PFSK-1 (cell line): Measurements from ENCODE around the gene DAAM1.

Experiments used
- FOXP2 ChIP-seq: optimal IDR thresholded peaks from 2 replicates; pipeline ENCODE3; 2011; ENCODE audit warnings: borderline replicate concordance, control low read depth, inconsistent platforms; ENCODE audit not compliant: insufficient read depth; ENCODE audit errors: extremely low read length, extremely low read depth
- POLR2AphosphoS5 ChIP-seq: IDR thresholded peaks from 2 replicates; pipeline ENCODE4 v1.6.1; 2012; ENCODE audit warnings: low read depth, mild to moderate bottlenecking, control low read depth, low read length, moderate library complexity
- SIN3A ChIP-seq: IDR thresholded peaks from 2 replicates; pipeline ENCODE4 v1.6.1; 2012; ENCODE audit warnings: mild to moderate bottlenecking, low read length, moderate library complexity, borderline replicate concordance; ENCODE audit not compliant: insufficient read depth
- TAF1 ChIP-seq: IDR thresholded peaks from 2 replicates; pipeline ENCODE4 v1.6.1; 2012; ENCODE audit warnings: low read length, control low read depth, borderline replicate concordance; ENCODE audit not compliant: insufficient read depth
- TF ChIP-seq, protein P1 (sequence below), 2 experiments: IDR thresholded peaks; 2 replicates each; pipeline versions ENCODE4 v1.6.1 to v1.8.0; 2011 to 2012; ENCODE audit warnings: low read depth in 2 of 2, low read length in 2 of 2, control low read depth in 1 of 2, inconsistent platforms in 1 of 2, mild to moderate bottlenecking in 1 of 2, moderate library complexity in 1 of 2; ENCODE audit not compliant: insufficient read depth in 1 of 2

Gene DAAM1

DNA sequence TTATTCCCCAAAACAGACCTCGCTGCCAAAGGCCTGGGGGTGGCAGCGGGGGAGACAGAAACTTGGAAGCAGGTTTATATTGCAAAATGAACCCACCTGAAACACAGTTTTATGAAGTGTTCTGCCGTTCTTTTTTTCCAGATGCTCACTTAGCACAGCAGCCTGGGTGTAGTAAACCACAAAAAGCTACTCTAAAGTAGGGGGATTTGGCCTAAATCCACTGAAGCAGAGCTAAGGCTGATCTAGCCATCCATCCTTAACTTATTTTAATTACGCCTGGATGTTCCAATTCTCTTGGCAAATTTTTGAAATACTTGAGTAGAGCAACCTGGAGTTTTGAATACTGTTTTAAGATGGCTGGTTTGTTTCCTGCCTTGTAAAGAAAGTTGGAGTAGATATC is 155.5 kb downstream of the DAAM1 start:
- TF ChIP-seq, protein P1, sequence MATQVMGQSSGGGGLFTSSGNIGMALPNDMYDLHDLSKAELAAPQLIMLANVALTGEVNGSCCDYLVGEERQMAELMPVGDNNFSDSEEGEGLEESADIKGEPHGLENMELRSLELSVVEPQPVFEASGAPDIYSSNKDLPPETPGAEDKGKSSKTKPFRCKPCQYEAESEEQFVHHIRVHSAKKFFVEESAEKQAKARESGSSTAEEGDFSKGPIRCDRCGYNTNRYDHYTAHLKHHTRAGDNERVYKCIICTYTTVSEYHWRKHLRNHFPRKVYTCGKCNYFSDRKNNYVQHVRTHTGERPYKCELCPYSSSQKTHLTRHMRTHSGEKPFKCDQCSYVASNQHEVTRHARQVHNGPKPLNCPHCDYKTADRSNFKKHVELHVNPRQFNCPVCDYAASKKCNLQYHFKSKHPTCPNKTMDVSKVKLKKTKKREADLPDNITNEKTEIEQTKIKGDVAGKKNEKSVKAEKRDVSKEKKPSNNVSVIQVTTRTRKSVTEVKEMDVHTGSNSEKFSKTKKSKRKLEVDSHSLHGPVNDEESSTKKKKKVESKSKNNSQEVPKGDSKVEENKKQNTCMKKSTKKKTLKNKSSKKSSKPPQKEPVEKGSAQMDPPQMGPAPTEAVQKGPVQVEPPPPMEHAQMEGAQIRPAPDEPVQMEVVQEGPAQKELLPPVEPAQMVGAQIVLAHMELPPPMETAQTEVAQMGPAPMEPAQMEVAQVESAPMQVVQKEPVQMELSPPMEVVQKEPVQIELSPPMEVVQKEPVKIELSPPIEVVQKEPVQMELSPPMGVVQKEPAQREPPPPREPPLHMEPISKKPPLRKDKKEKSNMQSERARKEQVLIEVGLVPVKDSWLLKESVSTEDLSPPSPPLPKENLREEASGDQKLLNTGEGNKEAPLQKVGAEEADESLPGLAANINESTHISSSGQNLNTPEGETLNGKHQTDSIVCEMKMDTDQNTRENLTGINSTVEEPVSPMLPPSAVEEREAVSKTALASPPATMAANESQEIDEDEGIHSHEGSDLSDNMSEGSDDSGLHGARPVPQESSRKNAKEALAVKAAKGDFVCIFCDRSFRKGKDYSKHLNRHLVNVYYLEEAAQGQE (IDR thresholded peaks at IDR 0.05; ENCODE audit: insufficient read depth in 1 of 2, low read depth in 2 of 2, low read length in 2 of 2), result no peak
- TF ChIP-seq TAF1, result no peak
- TF ChIP-seq POLR2AphosphoS5, result no peak
- no peak for TF ChIP-seq FOXP2
- TF ChIP-seq SIN3A, result no peak

DNA sequence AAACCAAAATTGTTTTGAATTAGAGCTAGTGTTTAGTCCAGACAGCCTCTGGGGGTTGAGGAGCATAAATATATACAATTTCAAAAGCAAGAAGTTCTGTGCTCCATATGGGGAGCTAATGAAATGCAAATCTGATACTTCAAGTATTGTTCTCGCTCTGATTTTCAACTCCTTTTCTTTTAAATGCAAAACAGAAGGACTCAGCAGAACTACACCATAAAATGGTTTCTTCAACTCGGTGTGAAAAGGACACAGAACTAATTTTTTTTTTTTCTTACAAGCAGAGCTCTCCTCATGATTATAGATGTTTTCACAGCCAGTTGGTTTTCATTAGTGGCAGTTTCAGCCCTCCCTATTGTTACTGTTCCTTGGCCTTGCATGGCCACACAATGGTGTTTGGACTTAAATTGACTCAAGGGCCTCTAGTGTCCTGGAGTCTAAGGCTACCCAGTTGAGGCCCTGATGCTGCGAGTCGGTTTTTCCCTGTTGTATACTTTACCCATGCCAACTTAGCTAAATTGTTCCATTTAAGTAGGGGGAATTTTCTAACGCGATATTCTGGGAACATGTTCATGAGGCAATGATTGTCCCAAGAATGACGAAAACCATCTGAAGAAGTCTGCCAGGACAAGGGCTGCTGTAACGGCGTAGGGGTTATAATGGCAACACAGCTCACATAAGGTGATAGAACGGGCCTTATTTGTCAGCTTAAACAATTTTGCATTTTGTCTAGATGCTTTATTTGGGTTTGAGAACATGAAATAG is 156.4 kb downstream of the DAAM1 start:
- TF ChIP-seq, protein P1 (IDR thresholded peaks at IDR 0.05; ENCODE audit: insufficient read depth in 1 of 2, low read depth in 2 of 2, low read length in 2 of 2), result no peak
- TF ChIP-seq TAF1, result no peak
- TF ChIP-seq SIN3A, result no peak
- no peak for TF ChIP-seq FOXP2
- no peak for TF ChIP-seq POLR2AphosphoS5

DNA sequence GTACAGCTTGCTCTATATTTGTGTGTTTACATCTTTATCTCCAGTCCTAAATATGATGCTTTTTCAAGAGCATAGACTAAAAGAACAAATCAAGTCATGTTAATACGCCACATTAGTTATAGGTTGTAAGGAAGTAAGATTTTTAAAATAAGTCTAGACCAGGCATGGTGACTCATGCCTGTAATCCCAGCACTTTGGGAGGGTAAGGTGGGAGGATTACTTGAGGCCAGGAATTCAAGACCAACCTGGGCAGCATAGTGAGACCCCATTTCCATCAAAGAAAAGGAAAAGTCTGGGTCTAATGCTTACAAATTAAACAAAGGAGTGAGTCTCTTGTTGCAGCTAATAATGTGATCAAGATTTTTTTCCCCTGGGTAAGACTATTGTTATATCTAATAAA is 157.9 kb downstream of the DAAM1 start:
- TF ChIP-seq POLR2AphosphoS5, result no peak
- no peak for TF ChIP-seq TAF1
- TF ChIP-seq SIN3A, result no peak
- TF ChIP-seq, protein P1 (IDR thresholded peaks at IDR 0.05; ENCODE audit: insufficient read depth in 1 of 2, low read depth in 2 of 2, low read length in 2 of 2), result no peak
- TF ChIP-seq FOXP2, result no peak

DNA sequence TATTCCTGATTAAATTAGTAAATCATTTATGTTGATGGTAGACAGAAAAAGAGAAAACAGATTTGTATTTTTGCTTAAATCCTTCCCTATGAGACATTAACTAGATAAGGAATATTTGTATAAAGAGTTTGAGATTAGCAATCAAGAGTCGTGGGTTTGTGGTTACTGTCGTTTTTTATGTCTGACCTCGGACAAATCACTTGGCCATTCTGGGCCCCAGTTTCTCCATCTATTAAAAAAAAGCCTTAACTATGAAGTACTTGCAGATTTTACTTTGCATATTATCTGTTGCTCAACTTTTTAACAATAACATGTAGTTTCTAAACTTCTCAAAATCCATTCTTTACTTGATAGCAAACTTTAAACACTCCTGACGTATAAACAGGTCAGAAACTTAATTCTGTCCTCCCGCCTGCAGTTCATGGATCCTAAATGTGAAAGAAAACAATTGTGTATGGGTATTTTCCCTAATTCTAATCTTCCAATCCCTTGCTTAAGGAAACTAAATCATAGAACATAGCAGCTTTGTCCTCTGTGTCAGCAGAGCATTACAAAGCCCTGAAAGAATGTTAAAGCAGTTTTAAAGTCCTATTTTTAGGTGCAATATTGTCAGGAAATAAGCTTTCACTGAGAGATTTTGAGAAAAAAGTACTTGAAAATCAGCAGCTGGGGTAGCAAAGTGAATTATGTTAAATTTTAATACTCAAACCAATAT is 158.5 kb downstream of the DAAM1 start:
- TF ChIP-seq, protein P1 (IDR thresholded peaks at IDR 0.05; ENCODE audit: insufficient read depth in 1 of 2, low read depth in 2 of 2, low read length in 2 of 2), result no peak
- no peak for TF ChIP-seq POLR2AphosphoS5
